Measurements from ENCODE around the gene RICTOR. TPM values are rescaled to one million over a fixed set of nuclear protein-coding genes. Genes with fewer than 3 reads are reported as not detected.

The RICTOR gene
- total RNA-seq, 1 donor from 2014 or later = 41.3 TPM

GRCh38 chr5:38931731-38932130 is 142.5 kb downstream of the RICTOR start:
- Histone ChIP-seq H3K4me2 (no peak overlapping the region), H3K27ac (no peak overlapping the region), H3K9ac (no peak overlapping the region), H3K36me3 (no peaks in the 10 kb centered on the region), H3K79me2 (ENCODE audit: low read depth) (no peaks in the 10 kb centered on the region), H2AFZ (replicated peaks) (no peak overlapping the region), H3F3A (ENCODE audit: low read depth) (no peaks in the 10 kb centered on the region), H4K20me1 (ENCODE audit: low read depth) (no peaks in the 10 kb centered on the region), H3K9me3 (ENCODE audit: low read depth) (no peaks in the 10 kb centered on the region), H3K27me3 (no peaks in the 10 kb centered on the region), H3K4me1 (no peaks in the 10 kb centered on the region), H3K4me3 (no peak overlapping the region)
- Mint-ChIP-seq H3K4me1 (no peaks in the 10 kb centered on the region), H3K9me3 (no peaks in the 10 kb centered on the region), H3K36me3 (peaks cover 4% of the 10 kb centered on the region), H3K4me3 (no peak overlapping the region), H3K27me3 (ENCODE audit: insufficient read depth, low read depth) (peaks cover 2% of the 10 kb centered on the region), H3K27ac (no peak overlapping the region)
- DNase-seq (ENCODE audit: low spot score) = no peak
- TF ChIP-seq CTCF (IDR thresholded peaks at IDR 0.05) = no peak
- no peak for TF ChIP-seq EZH2 (IDR thresholded peaks at IDR 0.05)
- TF ChIP-seq EZH2phosphoT487 (IDR thresholded peaks at IDR 0.05) = no peak

GRCh38 chr5:38929838-38930237 is 144.4 kb downstream of the RICTOR start:
- no peak overlapping the region for H3K27ac ChIP-seq
- Mint-ChIP-seq H3K4me3 (no peak overlapping the region), H3K27me3 (ENCODE audit: insufficient read depth, low read depth) (no peaks in the 10 kb centered on the region), H3K27ac (no peak overlapping the region), H3K36me3 (no peaks in the 10 kb centered on the region), H3K4me1 (no peaks in the 10 kb centered on the region), H3K9me3 (no peaks in the 10 kb centered on the region)
- no peaks in the 10 kb centered on the region for H3F3A ChIP-seq (ENCODE audit: low read depth)
- H3K4me1 ChIP-seq = no peaks in the 10 kb centered on the region
- H2AFZ ChIP-seq (replicated peaks) = no peak overlapping the region
- no peak for DNase-seq (ENCODE audit: low spot score)
- no peaks in the 10 kb centered on the region for H3K9me3 ChIP-seq (ENCODE audit: low read depth)
- H3K9ac ChIP-seq = no peak overlapping the region
- no peaks in the 10 kb centered on the region for H3K27me3 ChIP-seq
- no peaks in the 10 kb centered on the region for H3K36me3 ChIP-seq
- no peaks in the 10 kb centered on the region for H3K79me2 ChIP-seq (ENCODE audit: low read depth)
- H3K4me3 ChIP-seq = no peak overlapping the region
- no peak overlapping the region for H3K4me2 ChIP-seq
- no peaks in the 10 kb centered on the region for H4K20me1 ChIP-seq (ENCODE audit: low read depth)
- TF ChIP-seq EZH2phosphoT487 (IDR thresholded peaks at IDR 0.05) (no peak), CTCF (IDR thresholded peaks at IDR 0.05) (no peak), EZH2 (IDR thresholded peaks at IDR 0.05) (no peak)

GRCh38 chr5:38927470-38927869 is 146.7 kb downstream of the RICTOR start:
- H3K27me3 Mint-ChIP-seq (ENCODE audit: insufficient read depth, low read depth) = peaks cover 2% of the 10 kb centered on the region
- H3K27me3 ChIP-seq = no peaks in the 10 kb centered on the region
- no peak overlapping the region for H3K4me2 ChIP-seq
- no peak overlapping the region for H3K9ac ChIP-seq
- no peaks in the 10 kb centered on the region for H3K9me3 ChIP-seq (ENCODE audit: low read depth)
- no peak overlapping the region for H3K27ac Mint-ChIP-seq
- H3F3A ChIP-seq (ENCODE audit: low read depth) = no peaks in the 10 kb centered on the region
- H3K36me3 Mint-ChIP-seq = no peaks in the 10 kb centered on the region
- no peaks in the 10 kb centered on the region for H3K4me1 Mint-ChIP-seq
- no peak for DNase-seq (ENCODE audit: low spot score)
- no peaks in the 10 kb centered on the region for H3K36me3 ChIP-seq
- no peak overlapping the region for H3K4me3 Mint-ChIP-seq
- H3K4me3 ChIP-seq = no peak overlapping the region
- H2AFZ ChIP-seq (replicated peaks) = no peak overlapping the region
- H3K27ac ChIP-seq = no peak overlapping the region
- H4K20me1 ChIP-seq (ENCODE audit: low read depth) = no peaks in the 10 kb centered on the region
- H3K79me2 ChIP-seq (ENCODE audit: low read depth) = no peaks in the 10 kb centered on the region
- no peaks in the 10 kb centered on the region for H3K4me1 ChIP-seq
- no peaks in the 10 kb centered on the region for H3K9me3 Mint-ChIP-seq
- no peak for TF ChIP-seq CTCF (IDR thresholded peaks at IDR 0.05)
- no peak for TF ChIP-seq EZH2 (IDR thresholded peaks at IDR 0.05)
- TF ChIP-seq EZH2phosphoT487 (IDR thresholded peaks at IDR 0.05) = no peak

Data from neural progenitor cell (in vitro differentiated cells).